ENCODE data around the gene EIF2S2. TPM values are rescaled to one million over a fixed set of nuclear protein-coding genes. Genes with fewer than 3 reads are reported as not detected.
A peak's percentile ranks its signal among the peaks of the same experiment; 100 is the strongest.

EIF2S2 gene, protein sequence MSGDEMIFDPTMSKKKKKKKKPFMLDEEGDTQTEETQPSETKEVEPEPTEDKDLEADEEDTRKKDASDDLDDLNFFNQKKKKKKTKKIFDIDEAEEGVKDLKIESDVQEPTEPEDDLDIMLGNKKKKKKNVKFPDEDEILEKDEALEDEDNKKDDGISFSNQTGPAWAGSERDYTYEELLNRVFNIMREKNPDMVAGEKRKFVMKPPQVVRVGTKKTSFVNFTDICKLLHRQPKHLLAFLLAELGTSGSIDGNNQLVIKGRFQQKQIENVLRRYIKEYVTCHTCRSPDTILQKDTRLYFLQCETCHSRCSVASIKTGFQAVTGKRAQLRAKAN
- total RNA-seq (2021; ENCODE audit: unreplicated experiment) = 121 TPM
- 76.3 and 109 TPM in 2 replicates for polyA plus RNA-seq (2012)
- Bru-seq, nascent RNA = percentile 98 among the genes with signal in this experiment
- percentile 97 among the genes with signal in this experiment for BruChase-seq, experiment 1, labeled RNA remaining after a 6-hour chase
- percentile 96 among the genes with signal in this experiment for BruChase-seq, experiment 2, labeled RNA remaining after a 2-hour chase
- long read RNA-seq, transcript EIF2S2-201 (9 exons, 2,656 nt) = major isoform, 266 of 452 reads
- long read RNA-seq, partial matches to known transcripts = 150 of 452 reads
- long read RNA-seq, other reads (novel, unspliced or antisense) = 36 of 452 reads

- ATAC-seq (peak; percentile 93), DNase-seq (ENCODE audit: low read depth, low spot score) (peak; percentile 97)
- Histone ChIP-seq H3K9me2 (ENCODE audit: insufficient read depth) (no peaks in the 10 kb centered on the region), H3K4me3 (replicated peaks in 1 of 2; ENCODE audit: low read depth in 1 of 2, low read length in 2 of 2) (peak within 1 kb of the TSS; percentile 70 to 87), H3K79me2 (ENCODE audit: insufficient read depth, low read length) (peaks cover 51% of the 10 kb centered on the region), H3K9ac (ENCODE audit: low read length) (peak within 1 kb of the TSS; percentile 92), H4K20me1 (ENCODE audit: insufficient read depth) (peaks cover 18% of the 10 kb centered on the region; the same call in 1 of the 2 replicates), H3K27ac (ENCODE audit: low read depth, low read length) (peak within 1 kb of the TSS; percentile 92), H3K27me3 (ENCODE audit: insufficient read depth, low read length) (no peaks in the 10 kb centered on the region), H3K36me3 (ENCODE audit: control insufficient read depth in 1 of 2, insufficient read depth in 2 of 2, low read length in 2 of 2) (peaks cover 8% of the 10 kb centered on the region in 2 experiments; a peak in 3 of 4 replicates), H2AFZ (ENCODE audit: low read depth, low read length, poor library complexity, severe bottlenecking) (no peak within 1 kb of the TSS), H3K9me3 (ENCODE audit: control insufficient read depth in 1 of 2, insufficient read depth in 1 of 2, low read depth in 1 of 2, low read length in 2 of 2) (no peaks in the 10 kb centered on the region), H3K4me1 (ENCODE audit: control insufficient read depth in 1 of 2, insufficient read depth in 2 of 2, low read length in 2 of 2) (peaks cover 7 to 24% of the 10 kb centered on the region in 2 experiments; a peak in 3 of 4 replicates), H3K4me2 (ENCODE audit: low read length) (peak within 1 kb of the TSS; percentile 89)
- RAD21 ChIA-PET (ENCODE audit: low non-redundant PET in 1 of 2, low total read pairs in 2 of 2, uncharacterized antibody in 2 of 2, unreplicated experiment in 2 of 2) = no interaction called here
- POLR2A ChIA-PET = interaction anchor here (0.6 to 1.8 kb wide), 15 partner anchors 10 to 710 kb away, joined by 3 to 7 read pairs (median 3); partner anchors contain the start of genes CDK5RAP1, CHMP4B and RALY
- intact Hi-C loops (cut with micrococcal nuclease) = no loop called here
- no TSS peak for BruUV-seq (replicated peaks)
- CTCF ChIA-PET = interaction anchor here (1.2 kb wide), 1 partner anchor 34 kb away, joined by 3 read pairs; no protein-coding TSS in a partner anchor
- no peak for TF ChIP-seq JUND (IDR thresholded peaks at IDR 0.05)
- TF ChIP-seq, protein P1, sequence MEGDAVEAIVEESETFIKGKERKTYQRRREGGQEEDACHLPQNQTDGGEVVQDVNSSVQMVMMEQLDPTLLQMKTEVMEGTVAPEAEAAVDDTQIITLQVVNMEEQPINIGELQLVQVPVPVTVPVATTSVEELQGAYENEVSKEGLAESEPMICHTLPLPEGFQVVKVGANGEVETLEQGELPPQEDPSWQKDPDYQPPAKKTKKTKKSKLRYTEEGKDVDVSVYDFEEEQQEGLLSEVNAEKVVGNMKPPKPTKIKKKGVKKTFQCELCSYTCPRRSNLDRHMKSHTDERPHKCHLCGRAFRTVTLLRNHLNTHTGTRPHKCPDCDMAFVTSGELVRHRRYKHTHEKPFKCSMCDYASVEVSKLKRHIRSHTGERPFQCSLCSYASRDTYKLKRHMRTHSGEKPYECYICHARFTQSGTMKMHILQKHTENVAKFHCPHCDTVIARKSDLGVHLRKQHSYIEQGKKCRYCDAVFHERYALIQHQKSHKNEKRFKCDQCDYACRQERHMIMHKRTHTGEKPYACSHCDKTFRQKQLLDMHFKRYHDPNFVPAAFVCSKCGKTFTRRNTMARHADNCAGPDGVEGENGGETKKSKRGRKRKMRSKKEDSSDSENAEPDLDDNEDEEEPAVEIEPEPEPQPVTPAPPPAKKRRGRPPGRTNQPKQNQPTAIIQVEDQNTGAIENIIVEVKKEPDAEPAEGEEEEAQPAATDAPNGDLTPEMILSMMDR (IDR thresholded peaks at IDR 0.05 in 2 of 3, conservative IDR thresholded peaks at IDR 0.05 in 1 of 3; ENCODE audit: borderline replicate concordance in 1 of 3, insufficient read depth in 1 of 3, low read depth in 2 of 3, low read length in 2 of 3) = no peak
- TF ChIP-seq, protein P2, sequence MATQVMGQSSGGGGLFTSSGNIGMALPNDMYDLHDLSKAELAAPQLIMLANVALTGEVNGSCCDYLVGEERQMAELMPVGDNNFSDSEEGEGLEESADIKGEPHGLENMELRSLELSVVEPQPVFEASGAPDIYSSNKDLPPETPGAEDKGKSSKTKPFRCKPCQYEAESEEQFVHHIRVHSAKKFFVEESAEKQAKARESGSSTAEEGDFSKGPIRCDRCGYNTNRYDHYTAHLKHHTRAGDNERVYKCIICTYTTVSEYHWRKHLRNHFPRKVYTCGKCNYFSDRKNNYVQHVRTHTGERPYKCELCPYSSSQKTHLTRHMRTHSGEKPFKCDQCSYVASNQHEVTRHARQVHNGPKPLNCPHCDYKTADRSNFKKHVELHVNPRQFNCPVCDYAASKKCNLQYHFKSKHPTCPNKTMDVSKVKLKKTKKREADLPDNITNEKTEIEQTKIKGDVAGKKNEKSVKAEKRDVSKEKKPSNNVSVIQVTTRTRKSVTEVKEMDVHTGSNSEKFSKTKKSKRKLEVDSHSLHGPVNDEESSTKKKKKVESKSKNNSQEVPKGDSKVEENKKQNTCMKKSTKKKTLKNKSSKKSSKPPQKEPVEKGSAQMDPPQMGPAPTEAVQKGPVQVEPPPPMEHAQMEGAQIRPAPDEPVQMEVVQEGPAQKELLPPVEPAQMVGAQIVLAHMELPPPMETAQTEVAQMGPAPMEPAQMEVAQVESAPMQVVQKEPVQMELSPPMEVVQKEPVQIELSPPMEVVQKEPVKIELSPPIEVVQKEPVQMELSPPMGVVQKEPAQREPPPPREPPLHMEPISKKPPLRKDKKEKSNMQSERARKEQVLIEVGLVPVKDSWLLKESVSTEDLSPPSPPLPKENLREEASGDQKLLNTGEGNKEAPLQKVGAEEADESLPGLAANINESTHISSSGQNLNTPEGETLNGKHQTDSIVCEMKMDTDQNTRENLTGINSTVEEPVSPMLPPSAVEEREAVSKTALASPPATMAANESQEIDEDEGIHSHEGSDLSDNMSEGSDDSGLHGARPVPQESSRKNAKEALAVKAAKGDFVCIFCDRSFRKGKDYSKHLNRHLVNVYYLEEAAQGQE (IDR thresholded peaks at IDR 0.05; ENCODE audit: low read depth) = no peak
- 0 out of 2 replicates have a peak, but pooled peaks have one; percentile 19 for TF ChIP-seq ELF1 (IDR thresholded peaks at IDR 0.05; ENCODE audit: borderline replicate concordance, low read depth)
- TF ChIP-seq EZH2phosphoT487 (IDR thresholded peaks at IDR 0.05; ENCODE audit: borderline replicate concordance) = no peak
- TF ChIP-seq YY1 (IDR thresholded peaks at IDR 0.05; ENCODE audit: extremely low read depth, insufficient replicate concordance, low read depth, low read length) = no peak
- TF ChIP-seq, protein P3, sequence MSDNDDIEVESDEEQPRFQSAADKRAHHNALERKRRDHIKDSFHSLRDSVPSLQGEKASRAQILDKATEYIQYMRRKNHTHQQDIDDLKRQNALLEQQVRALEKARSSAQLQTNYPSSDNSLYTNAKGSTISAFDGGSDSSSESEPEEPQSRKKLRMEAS (IDR thresholded peaks at IDR 0.05) = peak; percentile 87; the same call in 1 of the 2 replicates
- peak; percentile 84 for TF ChIP-seq SP1 (IDR thresholded peaks at IDR 0.05; ENCODE audit: low read depth)
- TF ChIP-seq CEBPB (IDR thresholded peaks at IDR 0.05; ENCODE audit: low read depth) = peak; percentile 68
- peak; percentile 34; the same call in 1 of the 2 replicates for TF ChIP-seq ATF3 (IDR thresholded peaks at IDR 0.05)
- peak; percentile 85 for TF ChIP-seq SRF (IDR thresholded peaks at IDR 0.05; ENCODE audit: low read depth)
- no peak for TF ChIP-seq TCF7L2 (IDR thresholded peaks at IDR 0.05; ENCODE audit: borderline replicate concordance, extremely low read depth, insufficient read depth, insufficient read length)
- peak; percentile 92 for TF ChIP-seq POLR2A (IDR thresholded peaks at IDR 0.05; ENCODE audit: borderline replicate concordance, extremely low read depth, insufficient read depth, insufficient read length)
- TF ChIP-seq POLR2AphosphoS5 (IDR thresholded peaks at IDR 0.05; ENCODE audit: low read depth, low read length) = peak; percentile 95
- peak; percentile 100 for TF ChIP-seq ZFX (IDR thresholded peaks at IDR 0.05)
- TF ChIP-seq ZNF274 (IDR thresholded peaks at IDR 0.05; ENCODE audit: low read depth, low read length) = no peak
Observed at GRCh38 chr20:34111702-34112599, at the start of gene EIF2S2. TSS of gene EIF2S2 (minus strand) at chr20:34112243. CDS start at chr20:34112110, 133 bp downstream.

All from HCT116 (cell line).